GM10248 (cell line): Measurements from ENCODE around the gene PDE1C.
"Not testable (repeated sequence)": the region's sequence is repeated elsewhere in the genome, so short reads cannot be mapped to it uniquely, and the experiment has no call there.

ENCODE experiments used
- CTCF ChIA-PET: fragments of 300-600 bp; sonication (Branson Sonifier 250); formaldehyde crosslinking; extraction: SDS; loops from one replicate; lab custom pipeline; 2021; ENCODE audit warnings: antibody characterized with exemption; lab: Yijun Ruan, JAX
- POLR2A ChIA-PET: fragments of 350-650 bp; sonication (Branson Sonifier 250); formaldehyde crosslinking; extraction: SDS; loops from one replicate; lab custom pipeline; 2020; ENCODE audit warnings: antibody characterized with exemption; lab: Yijun Ruan, JAX
- DNase-seq: peaks from one replicate; pipeline ENCODE4 v3.0.0; 2012; ENCODE audit errors: extremely low spot score
- CTCF ChIP-seq: IDR thresholded peaks from 2 replicates; pipeline ENCODE4 v1.5.1; 2012; ENCODE audit warnings: mild to moderate bottlenecking, low read depth; ENCODE audit errors: extremely low read depth, missing control alignments, control extremely low read depth

Gene PDE1C

GRCh38 chr7:31850066-31850465 is 220.1 kb downstream of the PDE1C start:
- no peak for DNase-seq
- no peak for TF ChIP-seq CTCF
- ChIA-PET CTCF (no interaction called here), POLR2A (no interaction called here)

- no peak for TF ChIP-seq CTCF
- POLR2A ChIA-PET: no interaction called here
- no peak for DNase-seq
- CTCF ChIA-PET: interaction anchor here (1.4 kb wide), 1 partner anchor 9 kb away, joined by 4 read pairs; no protein-coding TSS in a partner anchor
These were observed 234.7 kb downstream of the PDE1C start for GRCh38 chr7:31835471-31835870.

GRCh38 chr7:31833625-31834024 is 236.6 kb downstream of the PDE1C start:
- CTCF ChIA-PET, DNase-seq, POLR2A ChIA-PET: not testable (repeated sequence)

- ChIA-PET POLR2A (no interaction called here), CTCF (interaction anchor here (1.4 kb wide), 1 partner anchor 11 kb away, joined by 3 read pairs; no protein-coding TSS in a partner anchor)
- no peak for TF ChIP-seq CTCF
- DNase-seq: no peak
These were observed 241.7 kb downstream of the PDE1C start for GRCh38 chr7:31828520-31828919.

GRCh38 chr7:31825576-31825975 is 244.6 kb downstream of the PDE1C start:
- DNase-seq: no peak
- TF ChIP-seq CTCF: no peak
- CTCF ChIA-PET: interaction anchor here (0.9 to 2.3 kb wide), 5 partner anchors 11 to 384 kb away, joined by 3 to 6 read pairs (median 4); no protein-coding TSS in a partner anchor
- POLR2A ChIA-PET: no interaction called here

GRCh38 chr7:31819031-31819430 is 251.2 kb downstream of the PDE1C start:
- no peak for TF ChIP-seq CTCF
- DNase-seq: no peak
- CTCF ChIA-PET: no interaction called here
- POLR2A ChIA-PET: no interaction called here

- CTCF ChIA-PET: interaction anchor here (1.3 to 1.8 kb wide), 3 partner anchors 10 to 34 kb away, joined by 3 to 7 read pairs (median 4); no protein-coding TSS in a partner anchor
- TF ChIP-seq CTCF: no peak
- POLR2A ChIA-PET: no interaction called here
- DNase-seq: no peak
These were observed 253.4 kb downstream of the PDE1C start for GRCh38 chr7:31816810-31817209.
